Gastroesophageal sphincter (tissue), 4 donors: ENCODE results near the gene LMOD1. TPM values are rescaled to one million over a fixed set of nuclear protein-coding genes. Genes with fewer than 3 reads are reported as not detected.

Source experiments
- ATAC-seq: fragments of 150-250 bp; one replicate; pipeline ENCODE4 v1.9.1; 2016; ENCODE audit warnings: mild to moderate bottlenecking, moderate library complexity
- H3K27ac ChIP-seq, 4 donors: fragments of 200-600 bp; sonication (generic) in 3 of 4; 1 replicate in 3 of 4; 2 replicates in 1 of 4; pipeline ENCODE4 v1.5.1; 2016 to 2019
- H3K27me3 ChIP-seq: fragments of 200-600 bp; sonication (generic); one replicate; pipeline ENCODE4 v1.5.1; 2019
- H3K36me3 ChIP-seq, 2 donors: fragments of 200-600 bp; sonication (generic); one replicate each; pipeline ENCODE4 v1.5.1; 2019; ENCODE audit warnings: control low read depth in 1 of 2
- H3K4me1 ChIP-seq, 3 donors: fragments of 200-600 bp; sonication (generic); 1 replicate in 2 of 3; 2 replicates in 1 of 3; pipeline ENCODE4 v1.5.1; 2016 to 2019; ENCODE audit warnings: control low read depth in 2 of 3
- H3K4me3 ChIP-seq, 2 donors: fragments of 200-600 bp; sonication (generic); one replicate each; pipeline ENCODE4 v1.5.1; 2019; ENCODE audit warnings: mild to moderate bottlenecking in 1 of 2, moderate library complexity in 1 of 2
- H3K9me3 ChIP-seq, 3 donors: fragments of 200-600 bp; sonication (generic); one replicate each; pipeline ENCODE4 v1.5.1; 2017 to 2019; ENCODE audit warnings: control low read depth in 2 of 3
- EP300 ChIP-seq: sonication (generic); formaldehyde crosslinking; IDR thresholded peaks from one replicate; pipeline ENCODE4 v1.6.1; 2017; ENCODE audit warnings: antibody characterized with exemption, mild to moderate bottlenecking
- POLR2A ChIP-seq, 2 donors: fragments of 450-650 bp; IDR thresholded peaks; one replicate each; pipeline ENCODE4 v1.6.1; 2017; ENCODE audit warnings: antibody characterized with exemption in 2 of 2, mild to moderate bottlenecking in 2 of 2, moderate library complexity in 1 of 2
- POLR2AphosphoS5 ChIP-seq: sonication (generic); formaldehyde crosslinking; IDR thresholded peaks from one replicate; pipeline ENCODE4 v1.6.1; 2017; ENCODE audit warnings: antibody characterized with exemption
- WGBS, 2 donors: methylation state at CpG; one replicate each; pipeline ENCODE4 v1.1.5; 2018; ENCODE audit warnings: low coverage in 1 of 2; 5-methylcytosine and 5-hydroxymethylcytosine counted together
- total RNA-seq, 4 donors: library from RNA; depleted of rRNA; stranded (reverse); fragments of >200 nt; gene quantifications; one replicate each; pipeline ENCODE4 v1.1.0, GENCODE V29; 2016
- TF ChIP-seq, protein P1 (sequence below), 4 experiments: fragments of 200-600 bp in 2 of 4; fragments of 450-650 bp in 2 of 4; sonication (generic) in 1 of 4; IDR thresholded peaks; one replicate each; pipeline ENCODE4 v1.5.1; 2017 to 2019; ENCODE audit warnings: antibody characterized with exemption in 4 of 4, mild to moderate bottlenecking in 2 of 4, moderate library complexity in 2 of 4

LMOD1 gene
- total RNA-seq, 4 donors from 2014 or later = 1,267 to 1,570 (median 1,475) TPM

DNA sequence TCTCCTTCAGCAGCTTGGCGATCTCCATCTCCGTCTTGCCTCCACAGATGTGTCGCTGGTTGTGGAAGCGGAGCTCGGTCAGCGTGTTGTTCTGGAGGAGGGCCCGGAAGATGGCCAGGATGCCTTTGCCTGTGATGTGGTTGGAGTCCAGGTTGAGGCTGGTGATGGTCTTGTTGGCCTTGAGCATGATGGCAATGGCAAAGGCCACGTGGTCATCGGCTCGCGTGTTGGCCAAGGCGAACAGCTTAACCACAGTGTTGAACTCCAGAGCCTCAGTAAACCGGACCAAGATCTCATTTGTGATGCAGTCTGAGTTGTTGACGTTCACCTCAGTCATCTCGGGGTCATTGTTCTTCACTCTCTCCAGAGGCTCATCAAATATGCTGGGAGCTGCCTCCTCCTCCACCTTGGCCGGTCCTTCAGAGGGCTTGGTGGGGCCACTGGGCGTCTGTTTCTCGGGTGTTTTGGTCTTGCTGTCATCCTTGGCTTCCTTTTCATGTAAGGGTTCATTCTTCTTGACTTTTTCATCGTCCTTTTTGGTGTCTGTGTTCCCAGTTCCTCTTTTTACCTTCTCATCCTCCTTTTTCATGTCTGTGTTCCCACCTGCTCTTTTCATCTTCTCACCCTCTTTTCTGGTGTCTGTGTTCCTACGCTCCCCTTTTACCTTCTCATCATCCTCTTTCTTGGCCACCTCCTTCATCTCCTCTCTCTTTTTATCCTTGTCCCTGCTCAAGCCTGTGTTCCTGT lies 46.5 kb downstream of the LMOD1 start:
- 57 to 81% methylated on average over 7 to 19 of the region's 20 CpGs for WGBS, 2 donors
- no peak overlapping the region for H3K4me3 ChIP-seq
- TF ChIP-seq EP300 (no peak), POLR2AphosphoS5 (no peak), POLR2A (IDR thresholded peaks at IDR 0.05) (no peak)
- TF ChIP-seq, protein P1, sequence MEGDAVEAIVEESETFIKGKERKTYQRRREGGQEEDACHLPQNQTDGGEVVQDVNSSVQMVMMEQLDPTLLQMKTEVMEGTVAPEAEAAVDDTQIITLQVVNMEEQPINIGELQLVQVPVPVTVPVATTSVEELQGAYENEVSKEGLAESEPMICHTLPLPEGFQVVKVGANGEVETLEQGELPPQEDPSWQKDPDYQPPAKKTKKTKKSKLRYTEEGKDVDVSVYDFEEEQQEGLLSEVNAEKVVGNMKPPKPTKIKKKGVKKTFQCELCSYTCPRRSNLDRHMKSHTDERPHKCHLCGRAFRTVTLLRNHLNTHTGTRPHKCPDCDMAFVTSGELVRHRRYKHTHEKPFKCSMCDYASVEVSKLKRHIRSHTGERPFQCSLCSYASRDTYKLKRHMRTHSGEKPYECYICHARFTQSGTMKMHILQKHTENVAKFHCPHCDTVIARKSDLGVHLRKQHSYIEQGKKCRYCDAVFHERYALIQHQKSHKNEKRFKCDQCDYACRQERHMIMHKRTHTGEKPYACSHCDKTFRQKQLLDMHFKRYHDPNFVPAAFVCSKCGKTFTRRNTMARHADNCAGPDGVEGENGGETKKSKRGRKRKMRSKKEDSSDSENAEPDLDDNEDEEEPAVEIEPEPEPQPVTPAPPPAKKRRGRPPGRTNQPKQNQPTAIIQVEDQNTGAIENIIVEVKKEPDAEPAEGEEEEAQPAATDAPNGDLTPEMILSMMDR (IDR thresholded peaks at IDR 0.05) = no peak
- H3K9me3 ChIP-seq = no peaks in the 10 kb centered on the region
- ATAC-seq = no peak
- H3K27me3 ChIP-seq = no peaks in the 10 kb centered on the region
- peaks cover 0 to 40% of the 10 kb centered on the region in 2 donors for H3K36me3 ChIP-seq
- peaks cover 23 to 99% (median 54%) of the 10 kb centered on the region in 3 donors for H3K4me1 ChIP-seq
- peak overlapping the region; percentile 88 to 95 (median 92) for H3K27ac ChIP-seq

DNA sequence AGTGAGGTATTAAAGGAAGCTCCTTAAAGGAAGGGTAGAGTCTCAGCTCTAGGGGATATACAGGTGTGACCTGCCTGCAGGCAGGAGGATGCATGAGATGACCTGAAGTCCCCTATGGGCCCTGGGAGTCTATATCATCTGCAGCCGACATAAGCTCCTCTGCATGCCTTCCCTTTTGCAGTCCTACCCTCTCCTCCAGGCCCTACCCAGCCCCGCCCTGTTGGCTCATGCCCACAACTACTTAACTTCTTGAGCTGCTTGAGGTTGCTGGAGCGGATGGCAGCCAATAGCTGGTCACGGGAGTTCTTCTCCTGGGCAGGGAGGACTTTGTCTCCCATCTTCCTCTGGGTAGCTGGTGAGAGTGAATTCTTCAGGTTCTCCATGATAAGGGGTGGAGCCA lies 47.4 kb downstream of the LMOD1 start:
- Histone ChIP-seq H3K36me3 (peaks cover 0 to 40% of the 10 kb centered on the region in 2 donors), H3K4me3 (no peak overlapping the region), H3K27me3 (no peaks in the 10 kb centered on the region), H3K9me3 (no peaks in the 10 kb centered on the region), H3K27ac (peak overlapping the region; percentile 88 to 95 (median 92)), H3K4me1 (peaks cover 19 to 99% (median 50%) of the 10 kb centered on the region in 3 donors)
- no peak for ATAC-seq
- WGBS, 2 donors = 17 to 20% methylated on average over 1 of the region's 4 CpGs
- TF ChIP-seq, protein P1 (IDR thresholded peaks at IDR 0.05) = no peak
- peak; percentile 35 for TF ChIP-seq POLR2AphosphoS5

DNA sequence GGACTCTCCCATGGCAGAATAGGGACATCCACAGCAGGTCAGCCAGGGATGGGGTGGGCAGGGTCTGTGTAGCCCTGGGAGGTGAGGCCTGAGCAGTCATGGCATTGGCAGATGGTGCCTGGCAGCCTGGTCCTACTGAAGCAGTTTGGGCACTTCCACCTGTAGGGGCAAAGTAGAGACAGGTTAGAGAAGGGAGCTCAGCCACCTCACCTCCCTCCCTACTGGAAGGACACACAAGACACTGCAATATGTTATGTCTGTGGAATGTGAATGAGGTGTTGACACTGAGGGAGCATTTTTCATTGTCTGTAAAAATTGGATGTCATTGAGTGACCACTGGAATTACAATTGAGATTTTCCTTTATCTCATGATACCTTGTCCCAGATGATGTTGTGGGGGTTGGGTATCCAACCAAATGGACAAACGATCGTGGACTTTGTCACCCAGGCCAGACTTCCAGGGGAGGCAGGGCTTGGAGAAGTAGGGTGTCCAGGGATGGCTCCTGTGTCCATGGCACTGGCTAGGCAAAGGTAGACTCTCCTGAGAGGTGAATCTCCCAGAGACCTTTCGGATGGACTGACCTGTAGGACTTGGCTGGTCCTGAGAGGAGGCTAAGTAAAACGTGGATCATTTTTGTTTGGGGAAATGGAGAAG lies 48.0 kb downstream of the LMOD1 start:
- 40 to 49% methylated on average over 1 to 3 of the region's 4 CpGs for WGBS, 2 donors
- Histone ChIP-seq H3K27ac (peak overlapping the region; percentile 88 to 95 (median 92)), H3K4me3 (no peak overlapping the region), H3K9me3 (no peaks in the 10 kb centered on the region), H3K4me1 (peaks cover 13 to 99% (median 44%) of the 10 kb centered on the region in 3 donors), H3K27me3 (no peaks in the 10 kb centered on the region), H3K36me3 (peaks cover 0 to 40% of the 10 kb centered on the region in 2 donors)
- no peak for ATAC-seq
- no peak for TF ChIP-seq POLR2AphosphoS5
- TF ChIP-seq, protein P1 (IDR thresholded peaks at IDR 0.05) = peak in 1 of 4 experiments; percentile 9

DNA sequence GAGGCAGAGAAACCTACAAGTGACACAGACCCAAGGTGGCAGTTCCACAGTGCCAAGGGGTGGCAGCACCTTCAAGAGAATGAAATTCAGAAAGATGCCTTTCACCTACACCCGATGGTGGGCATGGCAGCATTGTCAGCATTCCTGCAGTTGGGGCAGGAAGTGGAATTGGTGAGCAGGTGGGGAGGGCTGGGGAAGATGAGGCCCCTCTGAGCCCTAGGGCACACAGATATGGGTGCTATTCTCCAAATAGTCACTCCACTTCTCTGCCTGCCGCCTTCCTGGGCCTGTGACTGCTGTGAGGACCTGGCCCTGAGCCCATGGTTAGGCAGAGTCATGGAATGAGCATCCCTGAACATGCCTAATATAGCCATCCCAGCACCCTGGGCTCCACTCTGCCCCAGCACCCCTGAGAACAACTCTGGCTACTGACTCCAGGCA lies 49.4 kb downstream of the LMOD1 start:
- peaks cover 0 to 40% of the 10 kb centered on the region in 2 donors for H3K36me3 ChIP-seq
- H3K4me3 ChIP-seq = no peak overlapping the region
- H3K27me3 ChIP-seq = no peaks in the 10 kb centered on the region
- WGBS, 2 donors = 20% methylated on average over 2 of the region's 2 CpGs; no CpG with 5 or more reads in 1 of the 2 donors
- no peaks in the 10 kb centered on the region for H3K9me3 ChIP-seq
- no peak for TF ChIP-seq EP300
- TF ChIP-seq POLR2A (IDR thresholded peaks at IDR 0.05) = peak in 1 of 2 donors; percentile 28
- TF ChIP-seq, protein P1 (IDR thresholded peaks at IDR 0.05) = peak in 2 of 4 experiments; percentile 13 to 42
- TF ChIP-seq POLR2AphosphoS5 = peak; percentile 83
- peaks cover 7 to 98% (median 37%) of the 10 kb centered on the region in 3 donors for H3K4me1 ChIP-seq
- peak; percentile 60 for ATAC-seq
- peak overlapping the region; percentile 88 to 95 (median 92) for H3K27ac ChIP-seq
